Thoracic aorta (tissue), 2 donors: ENCODE results near the gene DYNLRB2. TPM values are rescaled to one million over a fixed set of nuclear protein-coding genes. Genes with fewer than 3 reads are reported as not detected.

ENCODE experiments used
- ATAC-seq: fragments of 150-250 bp; one replicate; pipeline ENCODE4 v1.8.0; 2017; ENCODE audit warnings: low read depth; ENCODE audit not compliant: insufficient number of reproducible peaks, low FRiP score
- DNase-seq: peaks from one replicate; pipeline ENCODE4 v3.0.0-alpha.2; 2020; ENCODE audit warnings: low spot score
- H3K27ac ChIP-seq, 2 donors: fragments of 200-600 bp; sonication (generic); 1 replicate in 1 of 2; 2 replicates in 1 of 2; pipeline ENCODE4 v1.5.1; 2016; ENCODE audit warnings: mild to moderate bottlenecking in 2 of 2, moderate library complexity in 2 of 2
- H3K27me3 ChIP-seq: fragments of 200-600 bp; sonication (generic); replicated peaks from 2 replicates; pipeline ENCODE4 v1.6.0; 2016; ENCODE audit warnings: mild to moderate bottlenecking; ENCODE audit not compliant: insufficient read depth
- H3K36me3 ChIP-seq: fragments of 200-600 bp; sonication (generic); one replicate; pipeline ENCODE4 v1.5.1; 2016
- H3K4me1 ChIP-seq, 2 donors: fragments of 200-600 bp; sonication (generic); 1 replicate in 1 of 2; 2 replicates in 1 of 2; pipeline versions ENCODE4 v1.5.1 to v1.6.0; 2016; ENCODE audit warnings: low read depth in 2 of 2, mild to moderate bottlenecking in 1 of 2; ENCODE audit not compliant: control insufficient read depth in 1 of 2
- H3K4me3 ChIP-seq: fragments of 200-600 bp; sonication (generic); 2 replicates; pipeline ENCODE4 v1.5.1; 2016; ENCODE audit warnings: mild to moderate bottlenecking
- H3K9me3 ChIP-seq: fragments of 200-600 bp; sonication (generic); 2 replicates; pipeline ENCODE4 v1.5.1; 2016
- CTCF ChIP-seq: fragments of 200-600 bp; sonication (generic); IDR thresholded peaks from one replicate; pipeline ENCODE4 v1.5.1; 2019; ENCODE audit warnings: antibody characterized with exemption
- total RNA-seq, 2 donors: library from RNA; depleted of rRNA; stranded (reverse); fragments of >200 nt; gene quantifications; one replicate each; pipeline versions ENCODE4 v1.1.0 to v1.2.3, GENCODE V29; 2016

Gene DYNLRB2
- total RNA-seq, 2 donors from 2014 or later: not detected

- Histone ChIP-seq H3K4me1 (peaks cover under 1 to 3% of the 10 kb centered on the region in 2 donors), H3K27ac (no peak overlapping the region), H3K4me3 (no peak overlapping the region), H3K27me3 (peaks cover 3% of the 10 kb centered on the region), H3K36me3 (no peaks in the 10 kb centered on the region), H3K9me3 (no peaks in the 10 kb centered on the region)
- TF ChIP-seq CTCF: no peak
- ATAC-seq (no peak), DNase-seq (no peak)
Observed at GRCh38 chr16:80546249-80546648, 5.5 kb downstream of the DYNLRB2 start.

- no peak for TF ChIP-seq CTCF
- no peak for ATAC-seq
- Histone ChIP-seq H3K36me3 (no peaks in the 10 kb centered on the region), H3K4me3 (no peak overlapping the region), H3K27me3 (peaks cover 3% of the 10 kb centered on the region), H3K9me3 (no peaks in the 10 kb centered on the region), H3K27ac (no peak overlapping the region), H3K4me1 (no peaks in the 10 kb centered on the region)
- no peak for DNase-seq
Observed at GRCh38 chr16:80547145-80547544, 6.4 kb downstream of the DYNLRB2 start.

- H3K9me3 ChIP-seq: no peaks in the 10 kb centered on the region
- no peaks in the 10 kb centered on the region for H3K36me3 ChIP-seq
- DNase-seq (no peak), ATAC-seq (no peak)
- no peaks in the 10 kb centered on the region for H3K4me1 ChIP-seq
- no peak overlapping the region for H3K4me3 ChIP-seq
- peaks cover 3% of the 10 kb centered on the region for H3K27me3 ChIP-seq
- TF ChIP-seq CTCF: no peak
- no peak overlapping the region for H3K27ac ChIP-seq
Observed at GRCh38 chr16:80552277-80552676, 11.5 kb downstream of the DYNLRB2 start.

- Histone ChIP-seq H3K36me3 (no peaks in the 10 kb centered on the region), H3K27me3 (peaks cover 3% of the 10 kb centered on the region), H3K27ac (no peak overlapping the region), H3K4me1 (no peaks in the 10 kb centered on the region), H3K9me3 (no peaks in the 10 kb centered on the region), H3K4me3 (no peak overlapping the region)
- no peak for TF ChIP-seq CTCF
- DNase-seq: no peak
- ATAC-seq: no peak
Observed at GRCh38 chr16:80554033-80554432, 13.2 kb downstream of the DYNLRB2 start.

- H3K36me3 ChIP-seq: no peaks in the 10 kb centered on the region
- no peaks in the 10 kb centered on the region for H3K4me1 ChIP-seq
- TF ChIP-seq CTCF: no peak
- H3K27me3 ChIP-seq: no peaks in the 10 kb centered on the region
- no peak overlapping the region for H3K4me3 ChIP-seq
- H3K9me3 ChIP-seq: no peaks in the 10 kb centered on the region
- DNase-seq (no peak), ATAC-seq (no peak)
- H3K27ac ChIP-seq: no peak overlapping the region
Observed at GRCh38 chr16:80556481-80556880, 15.7 kb downstream of the DYNLRB2 start.
